HCT116 (cell line): ENCODE results near the gene RAB5IF.

Experiments used
- ATF3 ChIP-seq: IDR thresholded peaks from 2 replicates; pipeline ENCODE4 v1.6.1; 2012
- CTCF ChIP-seq, 3 experiments: fragments of 200-600 bp in 1 of 3; sonication (generic) in 1 of 3; IDR thresholded peaks in 2 of 3; conservative IDR thresholded peaks in 1 of 3; 2 replicates each; pipeline ENCODE4 v1.5.1; 2012 to 2017; ENCODE audit warnings: low read depth in 2 of 3, low read length in 2 of 3, antibody characterized with exemption in 1 of 3, borderline replicate concordance in 1 of 3, control low read depth in 1 of 3, mild to moderate bottlenecking in 1 of 3, mixed read lengths in 1 of 3, mixed run types in 1 of 3, moderate library complexity in 1 of 3; ENCODE audit not compliant: insufficient read depth in 1 of 3
- POLR2A ChIP-seq: IDR thresholded peaks from 2 replicates; pipeline ENCODE4 v1.7.0; 2011; ENCODE audit warnings: borderline replicate concordance; ENCODE audit not compliant: insufficient read depth, insufficient read length; ENCODE audit errors: extremely low read depth
- RAD21 ChIP-seq: IDR thresholded peaks from 2 replicates; pipeline ENCODE4 v1.6.1; 2012; ENCODE audit warnings: low read depth, mild to moderate bottlenecking
- SIN3A ChIP-seq: IDR thresholded peaks from 2 replicates; pipeline ENCODE4 v1.6.1; 2012; ENCODE audit warnings: low read depth
- YY1 ChIP-seq: IDR thresholded peaks from 2 replicates; pipeline ENCODE4 v1.6.1; 2011; ENCODE audit warnings: low read length, low read depth, moderate library complexity, mild to moderate bottlenecking; ENCODE audit not compliant: insufficient replicate concordance; ENCODE audit errors: extremely low read depth
- TF ChIP-seq, protein P1 (sequence below): IDR thresholded peaks from 2 replicates; pipeline ENCODE4 v1.6.1; 2012
- TF ChIP-seq, protein P2 (sequence below): IDR thresholded peaks from 2 replicates; pipeline ENCODE4 v1.6.1; 2012; ENCODE audit warnings: low read depth

GRCh38 chr20:36576081-36576445 lies 29.5 kb upstream of the RAB5IF start:
- TF ChIP-seq CTCF (IDR thresholded peaks at IDR 0.05 in 2 of 3, conservative IDR thresholded peaks at IDR 0.05 in 1 of 3; ENCODE audit: borderline replicate concordance in 1 of 3, insufficient read depth in 1 of 3, low read depth in 2 of 3, low read length in 2 of 3), result no peak
- no peak for TF ChIP-seq RAD21
- TF ChIP-seq, protein P1, sequence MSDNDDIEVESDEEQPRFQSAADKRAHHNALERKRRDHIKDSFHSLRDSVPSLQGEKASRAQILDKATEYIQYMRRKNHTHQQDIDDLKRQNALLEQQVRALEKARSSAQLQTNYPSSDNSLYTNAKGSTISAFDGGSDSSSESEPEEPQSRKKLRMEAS, result no peak
- TF ChIP-seq POLR2A, result no peak
- TF ChIP-seq, protein P2, sequence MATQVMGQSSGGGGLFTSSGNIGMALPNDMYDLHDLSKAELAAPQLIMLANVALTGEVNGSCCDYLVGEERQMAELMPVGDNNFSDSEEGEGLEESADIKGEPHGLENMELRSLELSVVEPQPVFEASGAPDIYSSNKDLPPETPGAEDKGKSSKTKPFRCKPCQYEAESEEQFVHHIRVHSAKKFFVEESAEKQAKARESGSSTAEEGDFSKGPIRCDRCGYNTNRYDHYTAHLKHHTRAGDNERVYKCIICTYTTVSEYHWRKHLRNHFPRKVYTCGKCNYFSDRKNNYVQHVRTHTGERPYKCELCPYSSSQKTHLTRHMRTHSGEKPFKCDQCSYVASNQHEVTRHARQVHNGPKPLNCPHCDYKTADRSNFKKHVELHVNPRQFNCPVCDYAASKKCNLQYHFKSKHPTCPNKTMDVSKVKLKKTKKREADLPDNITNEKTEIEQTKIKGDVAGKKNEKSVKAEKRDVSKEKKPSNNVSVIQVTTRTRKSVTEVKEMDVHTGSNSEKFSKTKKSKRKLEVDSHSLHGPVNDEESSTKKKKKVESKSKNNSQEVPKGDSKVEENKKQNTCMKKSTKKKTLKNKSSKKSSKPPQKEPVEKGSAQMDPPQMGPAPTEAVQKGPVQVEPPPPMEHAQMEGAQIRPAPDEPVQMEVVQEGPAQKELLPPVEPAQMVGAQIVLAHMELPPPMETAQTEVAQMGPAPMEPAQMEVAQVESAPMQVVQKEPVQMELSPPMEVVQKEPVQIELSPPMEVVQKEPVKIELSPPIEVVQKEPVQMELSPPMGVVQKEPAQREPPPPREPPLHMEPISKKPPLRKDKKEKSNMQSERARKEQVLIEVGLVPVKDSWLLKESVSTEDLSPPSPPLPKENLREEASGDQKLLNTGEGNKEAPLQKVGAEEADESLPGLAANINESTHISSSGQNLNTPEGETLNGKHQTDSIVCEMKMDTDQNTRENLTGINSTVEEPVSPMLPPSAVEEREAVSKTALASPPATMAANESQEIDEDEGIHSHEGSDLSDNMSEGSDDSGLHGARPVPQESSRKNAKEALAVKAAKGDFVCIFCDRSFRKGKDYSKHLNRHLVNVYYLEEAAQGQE, result no peak
- no peak for TF ChIP-seq ATF3
- no peak for TF ChIP-seq YY1
- no peak for TF ChIP-seq SIN3A
